Suprapubic skin (tissue), 4 donors: ENCODE data around the gene KRTAP1-4. TPM values are rescaled to one million over a fixed set of nuclear protein-coding genes. Genes with fewer than 3 reads are reported as not detected.

Source experiments
- DNase-seq, 2 donors: peaks; one replicate each; pipeline ENCODE4 v3.0.0-alpha.2; 2019; ENCODE audit warnings: low spot score in 2 of 2
- H3K27ac ChIP-seq: fragments of 200-600 bp; sonication (generic); one replicate; pipeline ENCODE4 v1.5.1; 2019
- H3K27me3 ChIP-seq: fragments of 200-600 bp; sonication (generic); one replicate; pipeline ENCODE4 v1.5.1; 2019
- H3K36me3 ChIP-seq: fragments of 200-600 bp; sonication (generic); one replicate; pipeline ENCODE4 v1.5.1; 2019
- H3K4me1 ChIP-seq: fragments of 200-600 bp; sonication (generic); one replicate; pipeline ENCODE4 v1.5.1; 2019
- H3K4me3 ChIP-seq: fragments of 200-600 bp; sonication (generic); one replicate; pipeline ENCODE4 v1.5.1; 2019; ENCODE audit warnings: mild to moderate bottlenecking
- H3K9me3 ChIP-seq: fragments of 200-600 bp; sonication (generic); one replicate; pipeline ENCODE4 v1.5.1; 2019
- EP300 ChIP-seq: sonication (generic); formaldehyde crosslinking; IDR thresholded peaks from one replicate; pipeline ENCODE4 v1.6.1; 2017; ENCODE audit warnings: antibody characterized with exemption
- POLR2A ChIP-seq, 2 donors: fragments of 450-650 bp; IDR thresholded peaks; one replicate each; pipeline ENCODE4 v1.6.1; 2017; ENCODE audit warnings: antibody characterized with exemption in 2 of 2, mild to moderate bottlenecking in 2 of 2, moderate library complexity in 2 of 2
- POLR2AphosphoS5 ChIP-seq, 3 donors: sonication (generic); formaldehyde crosslinking; IDR thresholded peaks; one replicate each; pipeline ENCODE4 v1.6.1; 2017; ENCODE audit warnings: antibody characterized with exemption in 3 of 3
- WGBS: methylation state at CpG from one replicate; pipeline ENCODE4 v1.1.5; 2018; 5-methylcytosine and 5-hydroxymethylcytosine counted together
- total RNA-seq, 4 donors: library from RNA; depleted of rRNA; stranded (reverse); fragments of >200 nt; gene quantifications; one replicate each; pipeline ENCODE4 v1.1.0, GENCODE V29; 2016
- TF ChIP-seq, protein P1 (sequence below), 2 donors: fragments of 200-600 bp in 1 of 2; fragments of 450-650 bp in 1 of 2; sonication (generic) in 1 of 2; IDR thresholded peaks; one replicate each; pipeline ENCODE4 v1.5.1; 2016 to 2019; ENCODE audit warnings: antibody characterized with exemption in 2 of 2, mild to moderate bottlenecking in 1 of 2, moderate library complexity in 1 of 2

Gene KRTAP1-4
- total RNA-seq, 4 donors from 2014 or later = 3.2 TPM; not detected in 3

GRCh38 chr17:41009936-41010335, 20.1 kb downstream of the KRTAP1-4 start:
- H3K9me3 ChIP-seq = no peaks in the 10 kb centered on the region
- H3K4me3 ChIP-seq = no peak overlapping the region
- H3K4me1 ChIP-seq = no peaks in the 10 kb centered on the region
- no peaks in the 10 kb centered on the region for H3K27me3 ChIP-seq
- 90% methylated on average over 1 of the region's 1 CpG for WGBS
- H3K27ac ChIP-seq = no peak overlapping the region
- DNase-seq = no peak
- TF ChIP-seq POLR2AphosphoS5 (IDR thresholded peaks at IDR 0.05) = no peak
- TF ChIP-seq POLR2A (IDR thresholded peaks at IDR 0.05) = no peak
- TF ChIP-seq, protein P1, sequence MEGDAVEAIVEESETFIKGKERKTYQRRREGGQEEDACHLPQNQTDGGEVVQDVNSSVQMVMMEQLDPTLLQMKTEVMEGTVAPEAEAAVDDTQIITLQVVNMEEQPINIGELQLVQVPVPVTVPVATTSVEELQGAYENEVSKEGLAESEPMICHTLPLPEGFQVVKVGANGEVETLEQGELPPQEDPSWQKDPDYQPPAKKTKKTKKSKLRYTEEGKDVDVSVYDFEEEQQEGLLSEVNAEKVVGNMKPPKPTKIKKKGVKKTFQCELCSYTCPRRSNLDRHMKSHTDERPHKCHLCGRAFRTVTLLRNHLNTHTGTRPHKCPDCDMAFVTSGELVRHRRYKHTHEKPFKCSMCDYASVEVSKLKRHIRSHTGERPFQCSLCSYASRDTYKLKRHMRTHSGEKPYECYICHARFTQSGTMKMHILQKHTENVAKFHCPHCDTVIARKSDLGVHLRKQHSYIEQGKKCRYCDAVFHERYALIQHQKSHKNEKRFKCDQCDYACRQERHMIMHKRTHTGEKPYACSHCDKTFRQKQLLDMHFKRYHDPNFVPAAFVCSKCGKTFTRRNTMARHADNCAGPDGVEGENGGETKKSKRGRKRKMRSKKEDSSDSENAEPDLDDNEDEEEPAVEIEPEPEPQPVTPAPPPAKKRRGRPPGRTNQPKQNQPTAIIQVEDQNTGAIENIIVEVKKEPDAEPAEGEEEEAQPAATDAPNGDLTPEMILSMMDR (IDR thresholded peaks at IDR 0.05) = no peak
- no peak for TF ChIP-seq EP300
- no peaks in the 10 kb centered on the region for H3K36me3 ChIP-seq

- Histone ChIP-seq H3K4me1 (no peaks in the 10 kb centered on the region), H3K9me3 (no peaks in the 10 kb centered on the region), H3K27ac (no peak overlapping the region), H3K36me3 (no peaks in the 10 kb centered on the region), H3K27me3 (no peaks in the 10 kb centered on the region), H3K4me3 (no peak overlapping the region)
- TF ChIP-seq POLR2A (IDR thresholded peaks at IDR 0.05) = no peak
- no peak for TF ChIP-seq EP300
- DNase-seq = no peak
- WGBS = 68% methylated on average over 4 of the region's 4 CpGs
These were observed 20.7 kb downstream of the KRTAP1-4 start for GRCh38 chr17:41009301-41009760.

DNA sequence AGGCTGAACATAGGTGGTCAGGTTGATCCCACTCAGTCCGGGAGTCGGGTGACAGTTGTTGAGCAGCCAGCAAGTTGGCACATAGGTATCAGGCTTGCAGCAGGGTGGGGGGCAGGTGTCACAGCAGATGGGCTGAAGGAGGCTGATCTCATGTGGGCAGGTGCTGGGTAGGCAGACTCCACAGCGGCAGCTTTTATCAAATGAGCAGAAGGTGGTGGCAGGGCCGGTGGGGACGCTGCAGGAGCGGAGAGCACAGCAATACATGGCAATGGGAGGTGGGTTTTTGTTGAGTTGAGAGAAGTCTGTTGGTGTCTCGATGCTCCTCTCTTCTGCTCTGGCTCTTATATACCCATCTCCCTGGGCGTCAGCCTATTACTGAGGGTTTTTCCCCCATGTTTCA, 21.2 kb downstream of the KRTAP1-4 start, which contains the start of gene KRTAP3-1:
KRTAP3-1 (minus strand) TSS at position 318 of the 400 bp plus-strand sequence; CDS start at position 264, 54 bp downstream.
- Histone ChIP-seq H3K9me3 (no peaks in the 10 kb centered on the region), H3K4me3 (no peak within 1 kb of the TSS), H3K36me3 (no peaks in the 10 kb centered on the region), H3K27me3 (no peaks in the 10 kb centered on the region), H3K4me1 (no peaks in the 10 kb centered on the region), H3K27ac (no peak within 1 kb of the TSS)
- 88% methylated on average over 8 of the region's 8 CpGs for WGBS
- TF ChIP-seq EP300 (no peak), POLR2A (IDR thresholded peaks at IDR 0.05) (no peak), POLR2AphosphoS5 (IDR thresholded peaks at IDR 0.05) (no peak)
- TF ChIP-seq, protein P1 (IDR thresholded peaks at IDR 0.05) = no peak
- no peak for DNase-seq

DNA sequence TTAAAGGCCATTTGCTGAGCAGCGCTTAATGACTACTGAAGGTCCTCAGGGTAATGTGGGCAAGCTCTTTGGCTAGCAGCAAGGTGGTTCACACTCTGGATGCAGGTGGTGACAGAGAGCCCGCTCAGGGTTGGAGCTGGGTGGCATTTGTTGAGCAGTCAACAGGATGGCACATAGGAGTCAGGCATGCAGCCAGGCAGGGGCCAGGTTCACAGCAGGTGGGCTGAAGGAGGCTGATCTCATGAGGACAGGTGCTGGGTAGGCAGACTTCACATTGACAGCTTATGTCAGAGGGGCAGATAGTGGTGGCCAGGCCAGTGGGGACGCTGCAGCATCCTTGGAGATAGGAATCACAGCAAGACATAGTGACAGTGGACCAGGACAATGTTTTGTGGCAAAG, 25.6 kb downstream of the KRTAP1-4 start:
- no peaks in the 10 kb centered on the region for H3K4me1 ChIP-seq
- 93% methylated on average over 3 of the region's 3 CpGs for WGBS
- no peaks in the 10 kb centered on the region for H3K27me3 ChIP-seq
- H3K36me3 ChIP-seq = no peaks in the 10 kb centered on the region
- H3K27ac ChIP-seq = no peak overlapping the region
- no peaks in the 10 kb centered on the region for H3K9me3 ChIP-seq
- TF ChIP-seq, protein P1 (IDR thresholded peaks at IDR 0.05) = no peak
- TF ChIP-seq EP300 (no peak), POLR2AphosphoS5 (IDR thresholded peaks at IDR 0.05) (no peak), POLR2A (IDR thresholded peaks at IDR 0.05) (no peak)
- no peak overlapping the region for H3K4me3 ChIP-seq
- no peak for DNase-seq

GRCh38 chr17:41003926-41004325, 26.1 kb downstream of the KRTAP1-4 start:
- no peaks in the 10 kb centered on the region for H3K4me1 ChIP-seq
- H3K36me3 ChIP-seq = no peaks in the 10 kb centered on the region
- no peak overlapping the region for H3K4me3 ChIP-seq
- H3K9me3 ChIP-seq = no peaks in the 10 kb centered on the region
- no peak for DNase-seq
- H3K27me3 ChIP-seq = no peaks in the 10 kb centered on the region
- TF ChIP-seq POLR2AphosphoS5 (IDR thresholded peaks at IDR 0.05) = no peak
- no peak for TF ChIP-seq EP300
- TF ChIP-seq POLR2A (IDR thresholded peaks at IDR 0.05) = no peak
- TF ChIP-seq, protein P1 (IDR thresholded peaks at IDR 0.05) = no peak
- 60% methylated on average over 4 of the region's 4 CpGs for WGBS
- no peak overlapping the region for H3K27ac ChIP-seq

DNA sequence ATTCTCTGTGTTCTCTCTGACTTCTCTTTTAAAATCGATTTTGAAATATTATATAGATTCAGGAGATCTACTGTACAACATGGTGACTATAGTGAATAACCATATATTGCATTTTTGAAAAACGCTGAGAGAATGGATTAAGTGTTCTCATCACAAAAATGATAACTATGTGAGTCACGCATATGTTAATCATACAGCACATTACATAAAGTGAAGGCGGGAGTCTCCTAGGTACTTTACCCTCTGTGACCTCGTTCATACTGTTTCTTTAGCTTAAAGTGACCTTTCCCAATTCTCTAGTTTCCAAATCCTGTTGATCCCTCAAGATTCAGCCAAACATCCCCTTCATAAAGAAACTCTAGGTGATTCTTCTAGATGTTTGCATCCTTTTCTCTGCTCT, 27.2 kb downstream of the KRTAP1-4 start:
- no peaks in the 10 kb centered on the region for H3K9me3 ChIP-seq
- TF ChIP-seq EP300 (no peak), POLR2A (IDR thresholded peaks at IDR 0.05) (no peak), POLR2AphosphoS5 (IDR thresholded peaks at IDR 0.05) (no peak)
- TF ChIP-seq, protein P1 (IDR thresholded peaks at IDR 0.05) = no peak
- H3K4me1 ChIP-seq = no peaks in the 10 kb centered on the region
- 47% methylated on average over 5 of the region's 5 CpGs for WGBS
- H3K27me3 ChIP-seq = no peaks in the 10 kb centered on the region
- H3K4me3 ChIP-seq = no peak overlapping the region
- H3K36me3 ChIP-seq = no peaks in the 10 kb centered on the region
- no peak overlapping the region for H3K27ac ChIP-seq
- DNase-seq = no peak
